HG02571 (cell line): Measurements from ENCODE around the gene AMIGO2.
"Not testable (repeated sequence)": the region's sequence is repeated elsewhere in the genome, so short reads cannot be mapped to it uniquely, and the experiment has no call there.

Source experiments
- ATAC-seq: cut with Tn5 transposase; IDR thresholded peaks from one replicate; pipeline ENCODE4 v1.9.1; 2021; ENCODE audit warnings: mild to moderate bottlenecking, moderate library complexity; ENCODE audit not compliant: unreplicated experiment

Gene AMIGO2

DNA sequence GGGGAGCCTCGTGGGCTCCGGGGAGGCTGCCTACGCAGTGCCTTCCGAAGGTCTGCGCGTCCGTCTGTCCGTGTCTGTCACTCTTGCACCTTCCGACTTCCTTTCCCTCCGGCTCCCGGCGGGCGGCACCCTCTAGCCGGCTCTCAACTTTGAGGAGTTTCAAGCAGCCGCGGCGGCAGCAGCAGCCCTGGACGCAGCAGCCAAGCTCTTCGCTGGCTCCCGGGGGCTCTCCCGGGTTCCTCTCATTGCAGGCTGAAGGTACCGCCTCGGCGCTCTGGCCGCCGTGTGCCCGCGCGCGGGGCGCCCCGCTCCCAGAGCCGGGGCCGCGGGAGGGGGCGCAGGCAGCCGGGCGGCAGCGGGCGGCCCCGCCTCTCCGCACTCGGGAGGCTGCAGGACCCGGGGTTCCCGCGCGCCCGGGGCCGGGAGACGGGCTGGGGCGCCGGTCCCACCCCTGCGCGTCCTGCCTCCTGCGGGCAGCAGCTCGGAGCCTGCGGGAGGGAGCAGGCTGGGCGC, at the start of gene AMIGO2, which contains the start of gene PCED1B:
AMIGO2 (minus strand) TSS at position 492 of the 513 bp plus-strand sequence. CDS start 957 bp downstream, outside the sequence.
PCED1B (plus strand) TSS at position 154 of the 513 bp plus-strand sequence. CDS start 155,443 bp downstream, outside the sequence.
- ATAC-seq, result peak; percentile 78

DNA sequence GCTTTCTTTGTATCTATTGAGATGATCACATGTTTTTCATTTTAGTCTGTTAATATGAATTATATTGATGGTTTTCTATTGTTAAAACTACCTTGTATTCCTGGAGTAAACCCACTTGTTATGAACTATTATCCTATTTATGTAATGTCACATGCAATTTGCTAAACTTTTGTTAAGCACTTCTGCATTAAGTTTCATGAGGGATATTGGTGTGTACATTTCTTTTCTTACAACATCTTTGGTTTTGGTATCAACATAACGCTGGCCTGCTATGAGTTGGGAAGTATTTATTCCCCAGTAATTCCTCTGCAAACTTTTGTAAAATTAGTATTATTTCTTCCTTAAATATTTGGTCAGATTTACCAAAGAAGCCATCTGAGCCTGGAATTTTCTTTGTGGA, 46.5 kb upstream of the AMIGO2 start:
- no peak for ATAC-seq

- ATAC-seq, result no peak
Measured at GRCh38 chr12:47124451-47124850, 44.7 kb upstream of the AMIGO2 start.

DNA sequence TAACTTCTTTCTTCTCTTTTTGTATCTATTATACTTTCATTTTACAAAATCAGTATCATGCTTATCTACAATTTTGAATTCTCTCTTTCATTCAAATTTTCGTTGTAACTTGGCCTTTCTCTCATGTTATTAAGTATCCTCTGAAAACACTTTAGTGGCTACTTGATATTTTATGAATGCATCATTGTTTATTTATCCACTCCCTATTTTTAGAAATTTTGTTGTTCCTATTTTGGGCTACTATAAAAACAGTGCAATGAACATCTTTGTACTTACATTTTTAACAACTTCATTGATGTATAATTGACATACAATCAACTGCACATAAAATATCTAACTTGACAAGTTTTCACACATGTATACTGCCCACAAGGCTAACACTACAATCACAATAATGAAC, 44.0 kb upstream of the AMIGO2 start:
- ATAC-seq, result no peak

- no peak for ATAC-seq
Measured at GRCh38 chr12:47122602-47123001, 42.8 kb upstream of the AMIGO2 start.

- ATAC-seq, result no peak
Measured at GRCh38 chr12:47121146-47121545, 41.4 kb upstream of the AMIGO2 start.

- no peak for ATAC-seq
Measured at GRCh38 chr12:47120736-47121135, 41.0 kb upstream of the AMIGO2 start.

DNA sequence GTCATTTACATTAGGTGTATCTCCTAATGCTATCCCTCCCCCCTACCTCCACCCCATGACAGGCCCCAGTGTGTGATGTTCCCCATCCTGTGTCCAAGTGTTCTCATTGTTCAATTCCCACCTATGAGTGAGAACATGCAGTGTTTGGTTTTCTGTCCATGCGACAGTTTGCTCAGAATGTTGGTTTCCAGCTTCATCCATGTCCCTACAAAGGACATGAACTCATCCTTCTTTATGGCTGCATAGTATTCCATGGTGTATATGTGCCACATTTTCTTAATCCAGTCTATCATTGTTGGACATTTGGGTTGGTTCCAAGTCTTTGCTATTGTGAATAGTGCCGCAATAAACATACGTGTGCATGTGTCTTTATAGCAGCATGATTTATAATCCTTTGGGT, 37.5 kb upstream of the AMIGO2 start:
- ATAC-seq, result not testable (repeated sequence)

GRCh38 chr12:47114481-47114892, 34.7 kb upstream of the AMIGO2 start:
- no peak for ATAC-seq

- no peak for ATAC-seq
Measured at GRCh38 chr12:47112679-47113078, 32.9 kb upstream of the AMIGO2 start.

- no peak for ATAC-seq
Measured at GRCh38 chr12:47111854-47112253, 32.1 kb upstream of the AMIGO2 start.

GRCh38 chr12:47111392-47111778, 31.6 kb upstream of the AMIGO2 start:
- ATAC-seq, result no peak

DNA sequence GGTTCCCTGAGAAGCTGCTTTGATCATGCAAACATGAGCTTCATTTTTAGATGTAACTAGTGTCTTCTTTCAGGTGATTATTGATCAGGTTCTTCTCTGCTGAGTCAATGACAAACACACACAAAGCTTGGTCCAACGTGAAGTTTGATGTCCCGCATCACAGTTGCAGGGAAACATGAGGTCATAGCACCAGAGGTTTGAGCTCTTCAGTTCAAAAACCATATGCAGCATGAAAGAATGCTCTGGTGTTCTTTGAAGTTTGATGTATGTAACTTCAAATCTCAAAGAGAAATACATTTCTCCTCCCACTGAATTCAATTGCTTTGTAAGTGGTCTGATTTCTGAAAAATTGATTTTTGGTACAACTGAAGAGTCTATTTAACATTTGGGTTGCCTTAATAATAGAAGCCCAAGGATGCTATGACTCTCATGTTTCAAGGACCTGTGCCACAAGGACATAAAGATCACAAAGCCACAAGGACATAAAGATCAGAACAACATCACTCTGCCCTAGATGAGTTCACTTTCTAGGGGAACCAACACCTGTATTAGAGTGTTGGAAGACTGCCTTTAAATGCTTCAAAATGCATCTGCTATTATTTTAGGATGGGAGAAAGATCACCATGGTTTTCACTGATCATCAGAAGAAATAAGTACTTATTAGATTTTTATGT, 31.1 kb upstream of the AMIGO2 start:
- ATAC-seq, result no peak

DNA sequence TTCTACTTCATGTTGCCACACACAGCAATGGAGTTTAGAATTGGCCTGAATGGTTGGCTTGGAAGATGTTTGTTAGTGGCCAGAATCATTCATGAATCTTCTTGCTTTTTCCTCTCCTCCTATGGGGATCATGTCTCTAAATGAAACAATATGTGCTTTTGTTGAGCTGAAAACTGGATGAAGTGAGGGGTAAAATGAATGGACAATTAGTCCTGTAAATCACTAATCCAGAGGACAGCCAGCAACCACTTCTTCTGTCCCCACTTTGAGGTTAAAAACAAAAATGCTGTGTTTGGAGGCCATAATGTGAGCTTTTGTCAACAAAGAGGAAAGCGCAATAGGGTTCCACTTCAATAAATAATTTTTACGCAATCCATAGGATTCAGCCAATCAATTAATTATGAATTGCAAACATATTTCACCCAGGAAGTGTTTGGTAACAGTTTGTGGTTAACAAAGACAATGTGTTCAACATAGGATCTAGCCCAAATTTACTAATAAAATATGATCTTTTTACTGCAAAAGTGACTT, 30.3 kb upstream of the AMIGO2 start:
- ATAC-seq, result no peak

DNA sequence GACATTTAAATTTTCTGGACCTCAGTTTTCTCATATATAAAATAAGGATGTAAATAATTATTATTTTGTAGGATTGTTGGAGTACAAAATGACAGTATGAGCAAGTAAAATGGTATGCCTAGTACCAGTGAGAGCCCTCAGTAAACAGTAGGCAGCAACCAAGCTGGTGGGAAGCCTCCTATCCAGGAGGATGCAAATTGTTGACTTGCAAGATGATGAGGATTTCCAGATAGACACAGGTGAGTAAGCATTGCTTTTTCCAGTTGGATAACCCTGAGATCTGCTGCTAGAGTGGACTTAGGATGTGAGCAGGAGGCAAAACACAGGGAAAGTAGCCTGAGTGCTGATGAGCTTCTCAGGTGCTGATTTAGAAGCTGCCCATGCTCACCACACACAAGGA, 28.2 kb upstream of the AMIGO2 start:
- no peak for ATAC-seq

DNA sequence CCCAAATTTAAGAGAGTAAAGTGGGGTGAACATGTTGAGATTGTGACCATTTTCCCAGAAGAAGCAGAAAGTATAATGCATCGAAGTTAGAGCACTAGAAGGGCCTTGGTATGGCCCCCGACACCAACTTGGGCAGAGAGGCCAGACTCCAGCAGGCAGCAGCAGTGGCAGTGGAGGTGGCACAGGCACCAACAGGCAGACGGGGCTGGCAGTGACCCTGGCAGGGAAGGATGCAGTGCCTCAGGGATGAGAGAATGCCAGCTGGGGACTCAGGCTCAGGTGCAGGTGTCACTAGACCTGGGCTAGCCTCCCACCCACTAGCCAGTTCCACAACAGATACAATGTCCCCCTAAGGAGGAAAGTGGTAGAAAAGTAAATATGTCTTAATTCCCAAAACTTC, 27.7 kb upstream of the AMIGO2 start:
- no peak for ATAC-seq

DNA sequence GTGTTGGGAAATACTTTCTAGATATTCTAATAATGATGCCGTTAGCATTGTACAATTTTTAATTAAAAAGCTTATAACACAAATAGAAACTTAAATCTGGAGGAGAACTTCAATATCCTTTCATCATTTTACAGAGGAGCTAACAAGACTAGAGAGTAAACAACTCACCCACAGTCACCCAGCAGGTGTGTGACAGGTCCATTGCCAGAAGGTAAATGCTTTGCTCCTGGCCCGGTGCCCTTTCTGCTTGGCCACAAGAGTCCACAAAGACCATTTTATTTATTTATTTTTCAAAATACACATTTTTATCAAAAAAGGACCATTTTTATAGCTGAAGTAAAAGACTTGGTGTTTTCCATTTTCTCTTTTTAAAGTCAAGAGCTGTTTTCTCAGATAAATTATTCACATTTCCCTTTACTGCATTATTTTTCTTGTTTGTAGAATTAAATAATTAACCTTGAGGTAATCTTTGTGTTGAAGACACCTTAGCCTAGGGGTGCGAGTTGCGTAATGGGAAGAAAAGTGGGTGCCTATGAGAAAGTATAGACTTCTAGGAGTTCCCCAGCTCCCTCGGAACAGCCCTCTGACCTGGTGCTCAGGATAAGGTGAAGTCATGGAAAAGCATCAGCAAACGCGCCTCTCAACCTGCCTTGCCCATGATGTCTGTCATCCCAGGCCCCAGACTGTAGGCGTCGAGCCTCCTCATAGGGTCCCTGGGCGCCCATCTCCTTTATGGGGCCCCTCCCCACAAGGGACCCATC, 26.3 kb upstream of the AMIGO2 start:
- ATAC-seq, result no peak

GRCh38 chr12:47102845-47103651, 23.3 kb upstream of the AMIGO2 start:
- ATAC-seq, result no peak

- no peak for ATAC-seq
Measured at GRCh38 chr12:47102406-47102805, 22.6 kb upstream of the AMIGO2 start.

DNA sequence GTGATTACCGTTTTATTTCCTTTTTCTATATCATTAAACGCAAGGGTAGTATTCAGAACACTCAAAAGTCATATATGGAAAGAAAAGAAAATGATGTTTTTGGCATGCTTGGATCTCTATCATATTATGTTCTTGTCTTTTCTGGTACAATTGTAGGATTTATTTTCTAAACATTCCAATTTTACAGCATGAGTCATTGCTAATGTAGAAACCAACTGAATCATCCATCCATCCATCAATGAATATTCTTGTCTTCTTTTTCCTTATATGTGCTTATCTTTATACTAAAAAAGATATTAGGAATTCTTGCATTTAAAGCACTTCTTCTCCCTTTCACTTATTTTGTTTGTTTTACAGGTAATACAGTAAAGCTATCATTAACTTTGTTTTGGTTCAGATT, 20.4 kb upstream of the AMIGO2 start:
- no peak for ATAC-seq

DNA sequence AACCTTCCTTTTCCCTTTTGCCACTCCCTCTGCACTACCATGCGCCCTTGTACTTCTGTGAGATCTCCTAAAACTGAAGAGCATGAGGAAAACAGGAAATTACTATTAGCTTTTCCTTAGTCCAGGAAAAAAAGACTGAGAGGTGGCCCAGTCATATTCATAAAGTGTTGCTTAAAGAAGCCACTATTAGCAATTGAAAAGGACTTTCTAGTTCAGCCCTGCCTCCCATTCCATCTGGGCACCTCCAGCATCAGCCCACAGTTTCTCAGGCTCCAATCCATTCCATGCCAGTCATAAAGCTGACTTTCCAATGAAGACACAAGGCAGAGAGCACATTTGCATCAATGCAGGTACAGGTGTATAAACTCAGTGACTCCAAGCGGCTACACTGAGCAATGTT, 19.9 kb upstream of the AMIGO2 start:
- ATAC-seq, result no peak
